ENCODE results near the gene CEP295NL. TPM values are rescaled to one million over a fixed set of nuclear protein-coding genes. Genes with fewer than 3 reads are reported as not detected.

CEP295NL gene
- total RNA-seq (2021; ENCODE audit: unreplicated experiment) (0.87 TPM), Bru-seq, nascent RNA (percentile 64 among the genes with signal in this experiment), BruChase-seq, experiment 1, labeled RNA remaining after a 2-hour chase (percentile 62 among the genes with signal in this experiment), BruChase-seq, experiment 2, labeled RNA remaining after a 6-hour chase (percentile 66 among the genes with signal in this experiment)
- polyA plus RNA-seq (2012; ENCODE audit: insufficient read length): not detected
- long read RNA-seq: 0 reads

GRCh38 chr17:78903101-78903779, at the start of gene CEP295NL:
Gene CEP295NL, minus strand, starts transcription at chr17:78903201. Its CDS starts 1,373 bp downstream, at chr17:78901828.
- 0 out of 2 replicates have a peak, but pooled peaks have one; percentile 19 for ATAC-seq
- Histone ChIP-seq H3K4me1 (ENCODE audit: control insufficient read depth, insufficient read depth, low read length) (no peaks in the 10 kb centered on the region; the same call in 1 of the 2 replicates), H3K9me3 (ENCODE audit: control insufficient read depth, insufficient read depth, low read depth, low read length) (no peaks in the 10 kb centered on the region), H3K4me3 (ENCODE audit: low read depth in 2 of 2, low read length in 2 of 2) (no peak within 1 kb of the TSS), H3K27me3 (ENCODE audit: control insufficient read depth, insufficient read depth, low read length) (no peaks in the 10 kb centered on the region), H3K27ac (ENCODE audit: low read length) (no peak within 1 kb of the TSS), H3K36me3 (ENCODE audit: control insufficient read depth, insufficient read depth, low read length) (no peaks in the 10 kb centered on the region)
- POLR2A ChIA-PET: interaction anchor here (0.6 kb wide), 1 partner anchor 61 kb away, joined by 21 read pairs; no protein-coding TSS in a partner anchor
- DNase-seq (ENCODE audit: low read depth, low spot score): no peak
- no TSS peak for BruUV-seq (replicated peaks)
- TF ChIP-seq REST (IDR thresholded peaks at IDR 0.05; ENCODE audit: insufficient read depth in 1 of 2, low read depth in 2 of 2, low read length in 1 of 2): no peak
- TF ChIP-seq POLR2AphosphoS5 (IDR thresholded peaks at IDR 0.05; ENCODE audit: low read depth, low read length): no peak
- no peak for TF ChIP-seq TCF7L2 (IDR thresholded peaks at IDR 0.05; ENCODE audit: low read depth, low read length)
- no peak for TF ChIP-seq CTCF (IDR thresholded peaks at IDR 0.05)
- TF ChIP-seq SIN3A (IDR thresholded peaks at IDR 0.05; ENCODE audit: borderline replicate concordance, insufficient read depth, low read depth, low read length): no peak
- CTCF ChIA-PET: no interaction called here
- intact Hi-C loops (cut with micrococcal nuclease; ENCODE audit: unreplicated experiment): no loop called here
- in situ Hi-C loops (cut with HindIII; ENCODE audit: low pct_unique_long_range_greater_than_20kb, low sequenced_read_pairs): no loop called here

GRCh38 chr17:78952706-78953105, 49.7 kb upstream of the CEP295NL start:
- no peak overlapping the region for H3K4me3 ChIP-seq (ENCODE audit: low read depth in 2 of 2, low read length in 2 of 2)
- DNase-seq (ENCODE audit: low read depth, low spot score) (no peak), ATAC-seq (no peak)
- CTCF ChIA-PET: no interaction called here
- in situ Hi-C loops (cut with HindIII; ENCODE audit: low pct_unique_long_range_greater_than_20kb, low sequenced_read_pairs): no loop called here
- intact Hi-C loops (cut with micrococcal nuclease; ENCODE audit: unreplicated experiment): no loop called here
- POLR2A ChIA-PET: interaction anchor here (0.6 kb wide), 1 partner anchor 150 kb away, joined by 8 read pairs; no protein-coding TSS in a partner anchor
- no peaks in the 10 kb centered on the region for H3K4me1 ChIP-seq (ENCODE audit: control insufficient read depth, insufficient read depth, low read length)
- H3K9me3 ChIP-seq (ENCODE audit: control insufficient read depth, insufficient read depth, low read depth, low read length): peaks cover 19% of the 10 kb centered on the region
- TF ChIP-seq SIN3A (IDR thresholded peaks at IDR 0.05; ENCODE audit: borderline replicate concordance, insufficient read depth, low read depth, low read length) (no peak), REST (IDR thresholded peaks at IDR 0.05; ENCODE audit: insufficient read depth in 1 of 2, low read depth in 2 of 2, low read length in 1 of 2) (no peak), POLR2AphosphoS5 (IDR thresholded peaks at IDR 0.05; ENCODE audit: low read depth, low read length) (no peak), TCF7L2 (IDR thresholded peaks at IDR 0.05; ENCODE audit: low read depth, low read length) (no peak), CTCF (IDR thresholded peaks at IDR 0.05) (no peak)
- no peaks in the 10 kb centered on the region for H3K27me3 ChIP-seq (ENCODE audit: control insufficient read depth, insufficient read depth, low read length)
- no peaks in the 10 kb centered on the region for H3K36me3 ChIP-seq (ENCODE audit: control insufficient read depth, insufficient read depth, low read length)
- BruUV-seq (replicated peaks): no TSS peak
- no peak overlapping the region for H3K27ac ChIP-seq (ENCODE audit: low read length)

All from Panc1 (cell line).